WERI-Rb-1 (cell line): ENCODE data around the gene SAP30BP.

Experiments used
- DNase-seq: peaks from one replicate; pipeline ENCODE4 v3.0.0-alpha.2; 2020
- H3K27ac ChIP-seq: fragments of 250-450 bp; sonication (Bioruptor Pico); 2 replicates; pipeline ENCODE4 v1.5.1; 2020; ENCODE audit warnings: mild to moderate bottlenecking, moderate library complexity
- H3K27me3 ChIP-seq: fragments of 250-450 bp; sonication (Bioruptor Pico); 2 replicates; pipeline ENCODE4 v1.5.1; 2021; ENCODE audit warnings: mild to moderate bottlenecking, low read depth, moderate library complexity; ENCODE audit not compliant: insufficient read depth, severe bottlenecking
- H3K36me3 ChIP-seq: fragments of 250-450 bp; sonication (Bioruptor Pico); 2 replicates; pipeline ENCODE4 v1.5.1; 2020; ENCODE audit warnings: mild to moderate bottlenecking, moderate library complexity
- H3K4me3 ChIP-seq: 2 replicates; pipeline ENCODE4 v1.5.1; 2011; ENCODE audit warnings: low read depth, mild to moderate bottlenecking, control low read depth, low read length
- H3K9me3 ChIP-seq: fragments of 250-450 bp; sonication (Bioruptor Pico); 2 replicates; pipeline ENCODE4 v1.5.1; 2021; ENCODE audit warnings: mild to moderate bottlenecking, moderate library complexity; ENCODE audit not compliant: severe bottlenecking
- CTCF ChIP-seq: IDR thresholded peaks from 2 replicates; pipeline ENCODE4 v1.5.1; 2011; ENCODE audit warnings: low read depth, mild to moderate bottlenecking, control low read depth, inconsistent platforms, low read length

Gene SAP30BP

GRCh38 chr17:75691801-75692626 is 24.9 kb downstream of the SAP30BP start:
- no peak for DNase-seq
- H3K36me3 ChIP-seq = peaks cover 68% of the 10 kb centered on the region
- TF ChIP-seq CTCF = no peak
- no peak overlapping the region for H3K4me3 ChIP-seq
- no peaks in the 10 kb centered on the region for H3K27me3 ChIP-seq
- H3K27ac ChIP-seq = no peak overlapping the region
- H3K9me3 ChIP-seq = no peaks in the 10 kb centered on the region

GRCh38 chr17:75692976-75693375 is 25.8 kb downstream of the SAP30BP start:
- H3K4me3 ChIP-seq = no peak overlapping the region
- peak overlapping the region; percentile 21; the same call in 1 of the 2 replicates for H3K27ac ChIP-seq
- H3K36me3 ChIP-seq = peaks cover 71% of the 10 kb centered on the region
- H3K9me3 ChIP-seq = no peaks in the 10 kb centered on the region
- H3K27me3 ChIP-seq = no peaks in the 10 kb centered on the region
- no peak for DNase-seq
- no peak for TF ChIP-seq CTCF

- peaks cover 66% of the 10 kb centered on the region for H3K36me3 ChIP-seq
- peak overlapping the region; percentile 7; the same call in 1 of the 2 replicates for H3K4me3 ChIP-seq
- H3K27ac ChIP-seq = peak overlapping the region; percentile 67
- no peak for TF ChIP-seq CTCF
- no peaks in the 10 kb centered on the region for H3K27me3 ChIP-seq
- peak; percentile 67 for DNase-seq
- no peaks in the 10 kb centered on the region for H3K9me3 ChIP-seq
Measured at GRCh38 chr17:75693500-75694481, 26.7 kb downstream of the SAP30BP start.

- Histone ChIP-seq H3K27me3 (no peaks in the 10 kb centered on the region), H3K27ac (peak overlapping the region; percentile 67), H3K36me3 (peaks cover 64% of the 10 kb centered on the region), H3K9me3 (no peaks in the 10 kb centered on the region), H3K4me3 (peak overlapping the region; percentile 7; the same call in 1 of the 2 replicates)
- TF ChIP-seq CTCF = 0 out of 2 replicates have a peak, but pooled peaks have one; percentile 19
- peak; percentile 80 for DNase-seq
Measured at GRCh38 chr17:75694536-75694935, 27.4 kb downstream of the SAP30BP start.

GRCh38 chr17:75695141-75695829 is 28.1 kb downstream of the SAP30BP start:
- H3K27ac ChIP-seq = no peak overlapping the region
- H3K27me3 ChIP-seq = no peaks in the 10 kb centered on the region
- H3K36me3 ChIP-seq = peaks cover 64% of the 10 kb centered on the region
- H3K4me3 ChIP-seq = no peak overlapping the region
- H3K9me3 ChIP-seq = no peaks in the 10 kb centered on the region
- DNase-seq = no peak
- no peak for TF ChIP-seq CTCF
